Activated CD4-positive, alpha-beta T cell treated with anti-CD3 and anti-CD28 coated beads for 36 hours (primary cell): ENCODE measurements around the gene NOC4L. TPM values are rescaled to one million over a fixed set of nuclear protein-coding genes. Genes with fewer than 3 reads are reported as not detected.

Experiments used
- ATAC-seq: fragments of 200-7000 bp; cut with Tn5 transposase; one replicate; pipeline ENCODE4 v1.10.0; 2021; ENCODE audit warnings: mild to moderate bottlenecking, moderate library complexity
- CTCF ChIA-PET: fragments of 350-600 bp; sonication (Branson Sonifier 250); formaldehyde crosslinking; loops from one replicate; lab custom pipeline; 2021; ENCODE audit warnings: antibody characterized with exemption; lab: Charles Lee
- POLR2A ChIA-PET: fragments of 350-600 bp; sonication (Branson Sonifier 250); formaldehyde crosslinking; loops from one replicate; lab custom pipeline; 2021; ENCODE audit warnings: antibody characterized with exemption, inconsistent platforms; lab: Charles Lee
- DNase-seq: peaks from one replicate; pipeline ENCODE4 v3.0.0-alpha.2; 2020
- H3K27ac Mint-ChIP-seq: one replicate; pipeline ENCODE4 v1.8.0; 2021; ENCODE audit warnings: mixed read lengths
- H3K27me3 Mint-ChIP-seq: one replicate; pipeline ENCODE4 v1.8.0; 2021; ENCODE audit warnings: mixed read lengths
- H3K36me3 Mint-ChIP-seq: one replicate; pipeline ENCODE4 v1.8.0; 2021; ENCODE audit warnings: low read depth, mixed read lengths
- H3K4me1 Mint-ChIP-seq: one replicate; pipeline ENCODE4 v1.8.0; 2021; ENCODE audit warnings: mixed read lengths
- H3K4me3 Mint-ChIP-seq: one replicate; pipeline ENCODE4 v1.8.0; 2021; ENCODE audit warnings: mild to moderate bottlenecking, moderate library complexity, mixed read lengths
- H3K9me3 Mint-ChIP-seq: one replicate; pipeline ENCODE4 v1.8.0; 2021; ENCODE audit warnings: low read depth, mixed read lengths
- intact Hi-C, 2 experiments: fragments of 100-400 bp; cut with DNase I in 1 of 2; cut with micrococcal nuclease in 1 of 2; formaldehyde crosslinking; loops; one replicate each; pipeline versions ENCODE4 v1.14.2 to v1.15.1; 2022 to 2024; cut with DNase I, micrococcal nuclease
- total RNA-seq, 2 experiments: library from RNA; stranded (reverse); gene quantifications; one replicate each; pipeline ENCODE4 v1.2.3, GENCODE V29; 2021

The NOC4L gene
- total RNA-seq, 2 experiments from 2014 or later: 30.5 to 35.7 TPM

GRCh38 chr12:132167611-132168310 lies 23.5 kb downstream of the NOC4L start:
- no peaks in the 10 kb centered on the region for H3K36me3 Mint-ChIP-seq
- POLR2A ChIA-PET: no interaction called here
- DNase-seq (no peak), ATAC-seq (peak; percentile 13)
- no peak overlapping the region for H3K4me3 Mint-ChIP-seq
- no peak overlapping the region for H3K27ac Mint-ChIP-seq
- H3K27me3 Mint-ChIP-seq: peaks cover 2% of the 10 kb centered on the region
- H3K4me1 Mint-ChIP-seq: peaks cover 13% of the 10 kb centered on the region
- CTCF ChIA-PET: interaction anchor here (1.1 to 1.8 kb wide), 2 partner anchors 9 to 12 kb away, joined by 3 to 4 read pairs; no protein-coding TSS in a partner anchor
- H3K9me3 Mint-ChIP-seq: no peaks in the 10 kb centered on the region
- intact Hi-C loops: no loop called here

GRCh38 chr12:132168311-132169031 lies 24.2 kb downstream of the NOC4L start:
- ChIA-PET CTCF (interaction anchor here (1.8 kb wide), 1 partner anchor 11 kb away, joined by 4 read pairs; no protein-coding TSS in a partner anchor), POLR2A (no interaction called here)
- ATAC-seq: no peak
- intact Hi-C loops: no loop called here
- Mint-ChIP-seq H3K36me3 (no peaks in the 10 kb centered on the region), H3K27me3 (peaks cover 4% of the 10 kb centered on the region), H3K4me3 (no peak overlapping the region), H3K27ac (no peak overlapping the region), H3K4me1 (peaks cover 16% of the 10 kb centered on the region), H3K9me3 (no peaks in the 10 kb centered on the region)
- no peak for DNase-seq

GRCh38 chr12:132169376-132169775 lies 25.1 kb downstream of the NOC4L start:
- H3K4me1 Mint-ChIP-seq: peaks cover 11% of the 10 kb centered on the region
- DNase-seq (no peak), ATAC-seq (no peak)
- peaks cover 4% of the 10 kb centered on the region for H3K27me3 Mint-ChIP-seq
- no peaks in the 10 kb centered on the region for H3K36me3 Mint-ChIP-seq
- no peak overlapping the region for H3K27ac Mint-ChIP-seq
- intact Hi-C loops: no loop called here
- ChIA-PET POLR2A (no interaction called here), CTCF (no interaction called here)
- H3K9me3 Mint-ChIP-seq: no peaks in the 10 kb centered on the region
- no peak overlapping the region for H3K4me3 Mint-ChIP-seq

GRCh38 chr12:132170094-132170636 lies 25.9 kb downstream of the NOC4L start:
- DNase-seq: no peak
- peaks cover 4% of the 10 kb centered on the region for H3K27me3 Mint-ChIP-seq
- no peak overlapping the region for H3K27ac Mint-ChIP-seq
- no peaks in the 10 kb centered on the region for H3K9me3 Mint-ChIP-seq
- H3K4me1 Mint-ChIP-seq: peaks cover 10% of the 10 kb centered on the region
- intact Hi-C loops: no loop called here
- no peak overlapping the region for H3K4me3 Mint-ChIP-seq
- CTCF ChIA-PET: no interaction called here
- no peaks in the 10 kb centered on the region for H3K36me3 Mint-ChIP-seq
- ATAC-seq: no peak
- POLR2A ChIA-PET: no interaction called here

- Mint-ChIP-seq H3K9me3 (no peaks in the 10 kb centered on the region), H3K36me3 (no peaks in the 10 kb centered on the region), H3K4me3 (no peak overlapping the region), H3K27ac (no peak overlapping the region), H3K27me3 (peaks cover 4% of the 10 kb centered on the region), H3K4me1 (peaks cover 10% of the 10 kb centered on the region)
- ATAC-seq (no peak), DNase-seq (no peak)
- intact Hi-C loops: no loop called here
- POLR2A ChIA-PET: no interaction called here
- CTCF ChIA-PET: no interaction called here
These were observed 26.5 kb downstream of the NOC4L start for GRCh38 chr12:132170637-132171292.

GRCh38 chr12:132171293-132171967 lies 27.2 kb downstream of the NOC4L start:
- no peak for DNase-seq
- H3K27me3 Mint-ChIP-seq: peaks cover 4% of the 10 kb centered on the region
- intact Hi-C loops: no loop called here
- ChIA-PET CTCF (no interaction called here), POLR2A (no interaction called here)
- H3K9me3 Mint-ChIP-seq: no peaks in the 10 kb centered on the region
- H3K27ac Mint-ChIP-seq: no peak overlapping the region
- no peak overlapping the region for H3K4me3 Mint-ChIP-seq
- H3K4me1 Mint-ChIP-seq: peaks cover 10% of the 10 kb centered on the region
- ATAC-seq: no peak
- H3K36me3 Mint-ChIP-seq: no peaks in the 10 kb centered on the region

GRCh38 chr12:132171968-132172521 lies 27.8 kb downstream of the NOC4L start:
- peaks cover 4% of the 10 kb centered on the region for H3K27me3 Mint-ChIP-seq
- POLR2A ChIA-PET: no interaction called here
- H3K4me3 Mint-ChIP-seq: no peak overlapping the region
- ATAC-seq: no peak
- peaks cover 10% of the 10 kb centered on the region for H3K4me1 Mint-ChIP-seq
- CTCF ChIA-PET: no interaction called here
- no peaks in the 10 kb centered on the region for H3K36me3 Mint-ChIP-seq
- intact Hi-C loops: no loop called here
- H3K9me3 Mint-ChIP-seq: no peaks in the 10 kb centered on the region
- DNase-seq: no peak
- H3K27ac Mint-ChIP-seq: no peak overlapping the region

- CTCF ChIA-PET: no interaction called here
- no peaks in the 10 kb centered on the region for H3K9me3 Mint-ChIP-seq
- no peak overlapping the region for H3K4me3 Mint-ChIP-seq
- H3K27me3 Mint-ChIP-seq: peaks cover 4% of the 10 kb centered on the region
- DNase-seq (no peak), ATAC-seq (no peak)
- H3K4me1 Mint-ChIP-seq: peaks cover 9% of the 10 kb centered on the region
- intact Hi-C loops: no loop called here
- H3K27ac Mint-ChIP-seq: no peak overlapping the region
- POLR2A ChIA-PET: no interaction called here
- H3K36me3 Mint-ChIP-seq: no peaks in the 10 kb centered on the region
These were observed 28.4 kb downstream of the NOC4L start for GRCh38 chr12:132172619-132173018.

GRCh38 chr12:132173135-132174014 lies 29.1 kb downstream of the NOC4L start:
- Mint-ChIP-seq H3K36me3 (no peaks in the 10 kb centered on the region), H3K4me3 (no peak overlapping the region), H3K4me1 (peaks cover 9% of the 10 kb centered on the region), H3K27me3 (peaks cover 4% of the 10 kb centered on the region), H3K9me3 (no peaks in the 10 kb centered on the region), H3K27ac (no peak overlapping the region)
- intact Hi-C loops: no loop called here
- ChIA-PET CTCF (no interaction called here), POLR2A (no interaction called here)
- ATAC-seq: no peak
- DNase-seq: no peak

- intact Hi-C loops: no loop called here
- ChIA-PET CTCF (interaction anchor here (1.3 to 1.4 kb wide), 2 partner anchors 9 to 10 kb away, joined by 3 to 4 read pairs; no protein-coding TSS in a partner anchor), POLR2A (no interaction called here)
- peaks cover 17% of the 10 kb centered on the region for H3K4me1 Mint-ChIP-seq
- H3K27me3 Mint-ChIP-seq: peaks cover 6% of the 10 kb centered on the region
- H3K4me3 Mint-ChIP-seq: no peak overlapping the region
- H3K9me3 Mint-ChIP-seq: no peaks in the 10 kb centered on the region
- DNase-seq (no peak), ATAC-seq (no peak)
- no peak overlapping the region for H3K27ac Mint-ChIP-seq
- no peaks in the 10 kb centered on the region for H3K36me3 Mint-ChIP-seq
These were observed 30.0 kb downstream of the NOC4L start for GRCh38 chr12:132174015-132174838.
